Measurements from ENCODE around the gene POLR2F.

Gene POLR2F

GRCh38 chr22:38012604-38013072 lies 59.1 kb downstream of the POLR2F start:
- Histone ChIP-seq H3K4me1 (ENCODE audit: control insufficient read depth, insufficient read depth, low read length) (no peaks in the 10 kb centered on the region), H3K4me3 (ENCODE audit: low read depth, low read length) (no peak overlapping the region), H3K36me3 (ENCODE audit: control insufficient read depth in 2 of 2, insufficient read depth in 1 of 2, low read length in 2 of 2) (no peaks in the 10 kb centered on the region), H3K27ac (ENCODE audit: extremely low read depth, low read depth, low read length) (no peak overlapping the region), H3K9me3 (ENCODE audit: control insufficient read depth, insufficient read depth, low read depth, low read length) (no peaks in the 10 kb centered on the region)
- peak; percentile 58; the same call in 1 of the 2 replicates for TF ChIP-seq ZNF366 (tag by site-specific recombination; conservative IDR thresholded peaks at IDR 0.05)
- no peak for TF ChIP-seq ZNF629 (tag by site-specific recombination; IDR thresholded peaks at IDR 0.05)
- ChIA-PET CTCF (interaction anchor here (0.6 to 1.7 kb wide), 3 partner anchors 39 to 460 kb away, joined by 3 to 5 read pairs (median 4); no protein-coding TSS in a partner anchor), POLR2A (no interaction called here)

- no peaks in the 10 kb centered on the region for H3K4me1 ChIP-seq (ENCODE audit: control insufficient read depth, insufficient read depth, low read length)
- H3K4me3 ChIP-seq (ENCODE audit: low read depth, low read length): no peak overlapping the region
- no peak for TF ChIP-seq ZNF843 (tag by site-specific recombination; IDR thresholded peaks at IDR 0.05)
- TF ChIP-seq GLIS2 (tag by site-specific recombination; IDR thresholded peaks at IDR 0.05): no peak
- TF ChIP-seq ZSCAN18 (tag by site-specific recombination; IDR thresholded peaks at IDR 0.05): no peak
- no peak for TF ChIP-seq ZBTB10 (tag by site-specific recombination; IDR thresholded peaks at IDR 0.05)
- TF ChIP-seq ZNF184 (tag by site-specific recombination; IDR thresholded peaks at IDR 0.05): no peak
- TF ChIP-seq ZFP37 (tag by site-specific recombination; IDR thresholded peaks at IDR 0.05): no peak
- TF ChIP-seq SP2 (tag by site-specific recombination; IDR thresholded peaks at IDR 0.05): no peak
- TF ChIP-seq ZBTB17 (tag by site-specific recombination; IDR thresholded peaks at IDR 0.05): no peak
- TF ChIP-seq, protein P1, sequence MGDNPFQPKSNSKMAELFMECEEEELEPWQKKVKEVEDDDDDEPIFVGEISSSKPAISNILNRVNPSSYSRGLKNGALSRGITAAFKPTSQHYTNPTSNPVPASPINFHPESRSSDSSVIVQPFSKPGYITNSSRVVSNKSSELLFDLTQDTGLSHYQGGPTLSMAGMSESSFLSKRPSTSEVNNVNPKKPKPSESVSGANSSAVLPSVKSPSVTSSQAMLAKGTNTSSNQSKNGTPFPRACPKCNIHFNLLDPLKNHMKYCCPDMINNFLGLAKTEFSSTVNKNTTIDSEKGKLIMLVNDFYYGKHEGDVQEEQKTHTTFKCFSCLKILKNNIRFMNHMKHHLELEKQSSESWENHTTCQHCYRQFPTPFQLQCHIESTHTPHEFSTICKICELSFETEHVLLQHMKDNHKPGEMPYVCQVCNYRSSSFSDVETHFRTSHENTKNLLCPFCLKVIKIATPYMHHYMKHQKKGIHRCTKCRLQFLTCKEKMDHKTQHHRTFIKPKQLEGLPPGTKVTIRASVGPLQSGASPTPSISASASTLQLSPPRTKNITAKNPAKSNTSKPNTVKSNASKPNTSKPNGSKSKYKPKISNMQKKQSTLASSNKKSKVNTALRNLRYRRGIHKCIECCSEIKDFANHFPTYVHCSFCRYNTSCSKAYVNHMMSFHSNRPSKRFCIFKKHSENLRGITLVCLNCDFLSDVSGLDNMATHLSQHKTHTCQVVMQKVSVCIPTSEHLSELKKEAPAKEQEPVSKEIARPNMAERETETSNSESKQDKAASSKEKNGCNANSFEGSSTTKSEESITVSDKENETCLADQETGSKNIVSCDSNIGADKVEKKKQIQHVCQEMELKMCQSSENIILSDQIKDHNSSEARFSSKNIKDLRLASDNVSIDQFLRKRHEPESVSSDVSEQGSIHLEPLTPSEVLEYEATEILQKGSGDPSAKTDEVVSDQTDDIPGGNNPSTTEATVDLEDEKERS (tag by site-specific recombination; IDR thresholded peaks at IDR 0.05): no peak
- no peak for TF ChIP-seq ZNF639 (tag by site-specific recombination; IDR thresholded peaks at IDR 0.05)
- no peaks in the 10 kb centered on the region for H3K36me3 ChIP-seq (ENCODE audit: control insufficient read depth in 2 of 2, insufficient read depth in 1 of 2, low read length in 2 of 2)
- no peaks in the 10 kb centered on the region for H3K9me3 ChIP-seq (ENCODE audit: control insufficient read depth, insufficient read depth, low read depth, low read length)
- H3K27ac ChIP-seq (ENCODE audit: extremely low read depth, low read depth, low read length): no peak overlapping the region
- POLR2A ChIA-PET: no interaction called here
- CTCF ChIA-PET: interaction anchor here (0.9 kb wide), 1 partner anchor 17 kb away, joined by 3 read pairs; no protein-coding TSS in a partner anchor
Observed at GRCh38 chr22:38014083-38014482, 60.6 kb downstream of the POLR2F start.
